H1 (cell line): ENCODE results near the gene CNN3. TPM values are rescaled to one million over a fixed set of nuclear protein-coding genes. Genes with fewer than 3 reads are reported as not detected.

Experiments
- BCL11A ChIP-seq, 2 experiments: IDR thresholded peaks; one replicate each; pipeline ENCODE4 v1.6.1; 2011; ENCODE audit warnings: low read depth in 2 of 2, low read length in 2 of 2, mild to moderate bottlenecking in 2 of 2
- CTBP2 ChIP-seq: IDR thresholded peaks from 2 replicates; pipeline ENCODE4 v1.7.0; 2011; ENCODE audit warnings: borderline replicate concordance, mild to moderate bottlenecking, moderate library complexity, mixed read lengths, low read length; ENCODE audit not compliant: insufficient read depth, insufficient read length
- JUN ChIP-seq: IDR thresholded peaks from 2 replicates; pipeline ENCODE4 v1.6.1; 2011; ENCODE audit warnings: low read depth, mild to moderate bottlenecking, improper control_type of control experiment, low read length
- MAFK ChIP-seq: IDR thresholded peaks from 2 replicates; pipeline ENCODE4 v1.6.1; 2012; ENCODE audit warnings: low read depth, mild to moderate bottlenecking, improper control_type of control experiment, low read length
- POLR2A ChIP-seq, 2 experiments: IDR thresholded peaks; 1 replicate in 1 of 2; 2 replicates in 1 of 2; pipeline ENCODE4 v1.6.1; 2011; ENCODE audit warnings: low read depth in 2 of 2, low read length in 2 of 2, mild to moderate bottlenecking in 2 of 2; ENCODE audit errors: control extremely low read depth in 1 of 2
- POU5F1 ChIP-seq: IDR thresholded peaks from 2 replicates; pipeline ENCODE4 v1.6.1; 2011; ENCODE audit warnings: low read depth, mild to moderate bottlenecking, low read length, moderate library complexity
- RAD21 ChIP-seq, 2 experiments: IDR thresholded peaks in 1 of 2; conservative IDR thresholded peaks in 1 of 2; 2 replicates each; pipeline ENCODE4 v1.6.1; 2011; ENCODE audit warnings: low read depth in 2 of 2, low read length in 2 of 2, improper control_type of control experiment in 1 of 2, inconsistent platforms in 1 of 2, mild to moderate bottlenecking in 1 of 2, moderate library complexity in 1 of 2
- RXRA ChIP-seq: IDR thresholded peaks from 2 replicates; pipeline ENCODE4 v1.6.1; 2011; ENCODE audit warnings: low read depth, mild to moderate bottlenecking, low read length, moderate library complexity; ENCODE audit not compliant: insufficient read depth
- SP4 ChIP-seq: IDR thresholded peaks from 2 replicates; pipeline ENCODE4 v1.6.1; 2012; ENCODE audit warnings: low read length, inconsistent platforms
- TBP ChIP-seq: IDR thresholded peaks from 2 replicates; pipeline ENCODE4 v1.6.1; 2011; ENCODE audit warnings: low read depth, low read length, improper control_type of control experiment
- TEAD4 ChIP-seq: IDR thresholded peaks from 2 replicates; pipeline ENCODE4 v1.6.1; 2012; ENCODE audit warnings: low read depth, low read length, inconsistent platforms, mixed read lengths
- polyA plus RNA-seq, 7 experiments: library from polyadenylated mRNA; depleted of rRNA in 3 of 7; stranded (reverse) in 5 of 7; unstranded in 2 of 7; fragments of >200 nt in 5 of 7; fragments of 200-250 nt in 2 of 7; gene quantifications; 1 replicate in 5 of 7; 2 replicates in 1 of 7; 4 replicates in 1 of 7; pipeline versions ENCODE4 v1.2.1 to v1.2.3, GENCODE V29; 2011 to 2013; ENCODE audit warnings: missing spikeins in 2 of 7, mixed read lengths in 2 of 7
- total RNA-seq: library from RNA; stranded (reverse); fragmentation: NEBNext Ultra II Directional; extraction: Animal tissue kit (Norgen Biotek cat#: 25700); gene quantifications from 2 replicates; pipeline ENCODE4 v1.2.1, GENCODE V29; 2021

The CNN3 gene
- total and polyA plus RNA-seq, 2 of the 8 experiments (the other 6 are each of a cell fraction or from before 2014, with no cell fraction given), result 134 to 266 TPM

DNA sequence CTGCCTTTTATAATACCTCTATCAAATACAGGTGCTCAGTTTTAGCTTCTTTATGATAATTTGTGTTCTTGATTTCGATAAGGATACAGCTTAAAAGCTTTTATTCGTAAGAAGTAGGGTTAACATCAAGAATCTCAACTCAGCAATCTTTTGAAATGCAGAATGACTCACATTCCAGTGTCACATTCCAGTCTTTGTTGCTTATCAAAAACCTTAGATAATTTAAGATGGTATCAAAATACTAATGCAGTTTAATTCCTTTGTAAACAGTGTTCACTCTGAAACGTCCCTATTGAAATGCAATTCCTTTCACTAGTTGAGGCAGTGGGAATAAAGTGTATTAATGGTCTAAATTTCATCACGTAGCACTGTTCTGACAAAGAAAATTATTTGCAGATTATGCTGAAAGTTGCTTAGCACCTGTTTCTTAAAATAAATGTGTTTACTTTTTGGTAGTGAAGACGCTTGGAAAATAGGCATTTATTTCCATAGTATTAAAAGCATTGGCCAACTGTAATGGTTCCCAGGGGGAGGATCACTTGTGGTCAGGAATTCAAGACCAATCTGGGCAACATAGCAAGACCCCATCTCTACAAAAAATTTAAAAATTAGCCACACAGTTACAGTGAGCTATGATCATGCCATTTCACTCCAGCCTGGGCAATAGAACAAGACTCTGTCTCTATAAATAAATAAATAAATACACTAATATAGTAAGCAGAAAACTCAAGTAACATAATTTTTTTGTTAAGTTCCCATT is 10.1 kb upstream of the CNN3 start (continued):
- TF ChIP-seq POLR2A (IDR thresholded peaks at IDR 0.05; ENCODE audit: control extremely low read depth in 1 of 2, low read depth in 2 of 2, low read length in 2 of 2), result no peak
- TF ChIP-seq RAD21 (IDR thresholded peaks at IDR 0.05 in 1 of 2, conservative IDR thresholded peaks at IDR 0.05 in 1 of 2; ENCODE audit: low read depth in 2 of 2, low read length in 2 of 2), result no peak
- TF ChIP-seq SP4, result no peak
- no peak for TF ChIP-seq RXRA
- TF ChIP-seq TEAD4, result peak; percentile 95
- no peak for TF ChIP-seq POU5F1
- peak; percentile 67 for TF ChIP-seq MAFK
- no peak for TF ChIP-seq TBP
- TF ChIP-seq BCL11A (IDR thresholded peaks at IDR 0.05; ENCODE audit: low read depth in 2 of 2, low read length in 2 of 2), result no peak
- no peak for TF ChIP-seq CTBP2
- TF ChIP-seq JUN, result no peak
